Stimulated activated CD4-positive, alpha-beta T cell treated with anti-CD3 and anti-CD28 coated beads, Interleukin-1b, Interleukin-23, amount 100 ng/mL, for 24 hours (primary cell): ENCODE data around the gene BTN1A1.
A peak's percentile ranks its signal among the peaks of the same experiment; 100 is the strongest.
"Not testable (repeated sequence)": the region's sequence is repeated elsewhere in the genome, so short reads cannot be mapped to it uniquely, and the experiment has no call there.

ENCODE experiments used
- DNase-seq, 4 experiments: peaks; one replicate each; pipeline ENCODE4 v3.0.0-alpha.2; 2020; ENCODE audit warnings: low read depth in 4 of 4, low spot score in 1 of 4

Gene BTN1A1

DNA sequence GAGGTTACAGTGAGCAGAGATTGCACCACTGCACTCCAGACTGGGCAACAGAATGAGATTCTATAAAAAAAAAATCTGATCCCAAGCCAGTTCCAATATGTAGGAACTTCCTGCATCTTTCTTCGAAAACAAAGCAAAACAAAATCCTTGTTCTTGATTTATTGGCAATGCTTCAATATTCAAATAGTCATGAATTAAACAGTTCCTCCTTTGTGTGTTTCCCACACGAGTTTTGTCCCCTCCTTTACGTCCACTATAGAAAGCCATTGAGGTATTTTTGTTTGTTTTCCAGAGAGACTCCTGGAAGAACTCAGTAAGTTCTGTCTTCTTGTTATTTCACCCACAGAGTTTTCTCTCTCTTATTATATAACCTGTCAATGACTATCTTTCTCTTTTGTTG lies 7.6 kb downstream of the BTN1A1 start:
- DNase-seq: no peak

DNA sequence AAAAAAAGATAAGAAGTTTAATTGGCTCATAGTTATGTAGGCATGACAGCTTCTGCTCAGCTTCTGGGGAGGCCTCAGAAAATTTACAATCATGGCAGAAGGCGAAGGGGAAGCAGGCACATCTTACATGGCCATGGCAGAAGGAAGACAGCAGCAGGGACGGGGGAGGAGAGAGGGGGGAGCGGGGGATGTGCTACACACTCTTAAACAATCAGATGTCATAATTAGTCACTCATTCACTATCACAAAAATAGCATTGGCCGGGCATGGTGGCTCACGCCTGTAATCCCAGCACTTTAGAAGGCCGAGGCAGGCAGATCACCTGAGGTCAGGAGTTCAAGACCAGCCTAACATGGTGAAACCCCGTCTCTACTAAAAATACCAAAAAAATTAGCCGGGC lies 10.9 kb downstream of the BTN1A1 start:
- not testable (repeated sequence) for DNase-seq

DNA sequence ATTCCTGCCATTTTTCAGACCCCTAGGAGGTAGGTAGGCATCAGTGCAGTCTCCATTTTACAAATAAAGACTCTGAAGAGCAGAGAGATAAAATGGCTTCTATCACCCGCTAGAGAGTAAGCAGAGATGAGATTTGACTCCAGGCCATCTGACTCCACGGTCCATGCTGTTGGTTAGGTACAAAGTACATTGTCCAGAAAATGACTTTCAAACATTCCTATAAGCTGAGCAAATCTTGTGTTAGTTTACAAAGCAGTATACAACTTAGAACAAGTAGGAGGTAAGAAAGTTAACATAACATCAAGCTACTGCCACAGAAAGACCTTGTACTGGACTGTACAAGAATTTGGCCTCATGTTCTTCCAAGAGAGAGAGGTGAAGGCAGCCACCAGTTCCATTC lies 14.9 kb downstream of the BTN1A1 start:
- no peak for DNase-seq

DNA sequence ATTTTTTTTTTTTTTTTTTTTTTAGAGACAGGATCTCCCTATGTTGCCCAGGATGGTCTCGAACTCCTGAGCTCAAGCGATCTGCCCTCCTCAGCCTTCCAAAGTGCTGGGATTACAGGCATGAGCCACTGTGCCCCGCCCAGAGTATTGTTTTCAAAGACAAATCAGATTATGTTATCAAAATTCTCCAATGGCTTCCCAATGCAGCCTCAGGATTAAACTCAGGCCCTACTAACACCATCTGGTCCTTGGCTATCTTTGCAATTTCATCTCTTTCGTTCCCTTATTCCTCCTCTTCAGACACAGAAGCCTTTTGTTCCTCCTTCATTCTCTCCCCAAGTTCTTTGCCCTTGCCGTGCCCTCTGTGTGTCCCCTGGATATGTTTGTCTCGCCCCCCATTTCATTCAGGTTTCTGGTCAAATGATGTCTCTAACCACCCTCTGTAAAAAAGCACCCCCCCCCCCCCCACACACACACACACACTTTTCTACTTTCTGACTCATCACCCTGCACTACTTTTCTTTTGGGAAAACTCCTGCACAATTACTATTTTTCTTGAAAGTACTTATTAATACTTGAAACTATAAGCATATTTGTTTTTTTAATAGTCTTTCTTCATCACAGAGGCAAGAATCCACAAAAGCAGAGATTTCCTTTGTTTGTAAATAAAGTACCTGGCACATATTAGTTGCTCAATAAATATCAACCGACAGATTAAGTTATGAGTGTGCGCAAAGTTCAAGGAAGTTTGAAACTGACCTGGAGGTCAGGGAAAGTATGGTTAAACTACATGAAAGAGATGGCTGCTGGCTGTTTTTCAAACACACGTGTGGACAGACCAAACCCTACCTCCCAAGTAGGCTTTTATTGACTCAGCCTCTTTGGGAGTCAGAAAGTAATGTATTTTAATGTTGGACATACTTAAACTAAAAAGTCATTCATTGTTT lies 16.7 kb downstream of the BTN1A1 start:
- no peak for DNase-seq

DNA sequence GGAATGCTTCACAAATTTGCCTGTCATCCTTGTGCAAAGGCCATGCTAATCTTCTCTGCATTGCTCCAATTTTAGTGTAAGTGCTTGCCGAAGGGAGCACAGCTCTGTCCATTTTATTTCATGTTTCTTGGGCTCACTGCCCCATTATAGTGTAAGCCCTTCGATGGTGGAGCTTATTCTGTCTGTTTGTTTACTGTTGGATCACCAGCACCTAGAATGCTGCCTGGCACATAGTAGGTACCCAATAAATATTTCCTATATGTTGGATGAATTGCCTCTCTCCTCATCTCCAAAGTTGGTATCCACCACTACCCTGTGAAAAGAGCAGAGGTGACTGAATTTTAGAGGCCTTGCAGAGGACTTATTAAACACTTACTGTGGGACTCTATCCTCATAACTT lies 19.3 kb downstream of the BTN1A1 start:
- no peak for DNase-seq

DNA sequence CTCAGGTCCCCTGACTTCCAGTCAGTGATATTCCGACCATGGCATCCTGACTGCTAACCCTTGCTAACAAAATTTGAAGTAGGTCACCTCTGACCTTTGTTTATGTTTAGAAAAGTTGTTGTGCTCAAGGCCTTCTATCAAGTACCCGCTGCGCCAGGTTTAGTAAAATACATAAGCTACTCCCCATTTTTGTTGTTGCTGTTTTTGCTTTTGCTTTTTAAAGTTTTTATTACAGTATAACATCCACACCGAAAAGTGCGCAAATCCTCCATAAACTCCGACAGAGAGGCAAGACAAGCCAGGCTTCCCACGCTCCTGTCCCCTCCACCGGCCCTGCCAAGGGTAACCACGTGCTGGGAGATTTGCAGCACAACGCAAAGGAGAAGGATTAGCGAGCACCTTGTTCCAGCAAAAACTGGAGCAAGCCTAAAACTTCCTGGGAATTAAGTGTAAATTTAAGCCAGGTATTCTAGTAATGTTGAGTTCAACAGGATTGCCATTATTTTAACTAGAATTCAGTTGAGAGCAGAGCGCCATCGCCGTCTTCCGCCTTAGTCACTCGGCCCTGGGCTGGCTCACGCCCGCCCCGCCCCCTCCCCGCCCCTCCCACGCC lies 20.2 kb downstream of the BTN1A1 start:
- no peak for DNase-seq

GRCh38 chr6:26520850-26521599 lies 20.9 kb downstream of the BTN1A1 start:
- DNase-seq: peak; percentile 60 to 85 (median 70)

GRCh38 chr6:26521600-26522391 lies 21.7 kb downstream of the BTN1A1 start:
- DNase-seq: peak; percentile 33 to 61 (median 36)

DNA sequence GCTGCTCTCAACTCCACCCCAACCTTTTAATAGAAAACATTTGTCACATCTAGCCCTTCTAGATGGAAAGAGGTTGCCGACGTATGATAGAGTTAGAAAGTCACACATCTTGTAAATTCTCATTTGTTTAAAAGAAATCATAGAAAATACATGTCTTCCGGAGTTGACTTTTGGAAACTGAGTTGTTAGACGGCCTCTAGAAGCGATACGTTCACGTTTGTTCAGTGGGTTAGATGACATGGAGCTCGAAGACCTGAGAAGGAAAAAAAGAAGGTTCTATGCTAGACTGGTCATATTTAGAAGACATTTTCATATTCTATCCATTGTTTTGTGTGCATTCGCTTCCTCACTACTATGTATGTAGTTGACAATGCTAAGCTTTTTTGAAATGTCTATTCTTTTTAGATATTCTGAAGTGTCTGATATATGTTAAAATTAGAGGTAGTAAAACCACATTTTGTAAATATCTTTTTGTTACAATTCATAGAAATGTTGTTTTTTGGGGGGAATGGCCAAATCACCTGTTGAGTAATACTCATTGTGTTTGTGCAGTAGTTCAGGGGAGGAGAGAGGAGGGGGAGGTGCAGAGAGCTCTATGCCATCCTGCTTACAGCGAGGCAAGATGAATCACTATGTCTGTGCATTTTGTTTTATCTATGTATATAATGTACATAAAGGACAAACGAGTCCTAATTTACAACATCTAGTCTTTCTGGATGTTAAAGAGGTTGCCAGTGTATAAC lies 22.6 kb downstream of the BTN1A1 start:
- DNase-seq: not testable (repeated sequence)

DNA sequence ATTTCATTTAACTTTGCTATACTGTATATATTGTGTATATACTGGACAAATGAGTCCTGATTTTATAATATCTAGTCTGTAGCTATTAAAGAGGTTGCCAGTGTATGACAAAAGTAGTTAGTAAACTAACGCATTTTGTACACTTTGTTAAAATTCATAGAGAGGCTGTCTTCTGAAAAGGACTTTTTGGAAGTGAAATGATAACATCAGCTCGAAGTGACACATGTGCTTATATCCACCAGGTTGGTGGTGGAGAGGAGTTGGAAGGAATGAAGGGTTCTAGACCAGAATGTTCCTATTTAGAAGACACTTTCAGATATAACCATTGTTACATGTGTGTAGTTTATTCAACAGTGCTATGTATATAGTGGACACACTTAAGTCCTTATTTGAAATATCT lies 24.2 kb downstream of the BTN1A1 start:
- not testable (repeated sequence) for DNase-seq

DNA sequence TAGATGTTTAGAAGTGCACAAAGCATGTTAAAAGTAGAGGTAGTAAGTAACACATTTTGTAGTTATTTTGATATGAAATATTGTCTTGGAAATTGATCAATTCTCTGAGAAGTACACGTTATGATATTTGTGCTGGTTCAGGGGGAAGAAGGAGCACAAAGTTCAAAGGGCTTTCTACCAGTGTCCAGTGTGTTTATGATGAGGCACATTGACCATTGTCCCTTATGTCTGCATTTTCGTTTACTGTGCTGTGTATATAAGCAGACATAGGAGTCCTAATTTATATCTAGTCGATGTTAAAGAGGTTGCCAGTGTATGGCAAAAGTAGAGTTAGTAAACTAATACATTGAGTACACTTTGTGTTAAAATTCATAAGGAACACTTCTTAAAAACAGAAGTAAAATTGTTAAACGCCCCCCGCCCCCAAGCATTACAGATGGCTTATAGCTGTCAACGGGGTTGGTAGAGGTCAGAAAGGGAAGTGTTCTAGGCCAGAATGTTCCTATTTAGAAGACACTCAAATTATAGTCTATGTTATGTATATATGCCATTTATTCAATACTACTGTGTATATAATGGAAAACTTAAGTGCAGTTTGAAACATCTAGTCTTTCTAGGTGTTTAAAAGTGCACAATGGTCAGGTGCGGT lies 24.7 kb downstream of the BTN1A1 start:
- no peak for DNase-seq

DNA sequence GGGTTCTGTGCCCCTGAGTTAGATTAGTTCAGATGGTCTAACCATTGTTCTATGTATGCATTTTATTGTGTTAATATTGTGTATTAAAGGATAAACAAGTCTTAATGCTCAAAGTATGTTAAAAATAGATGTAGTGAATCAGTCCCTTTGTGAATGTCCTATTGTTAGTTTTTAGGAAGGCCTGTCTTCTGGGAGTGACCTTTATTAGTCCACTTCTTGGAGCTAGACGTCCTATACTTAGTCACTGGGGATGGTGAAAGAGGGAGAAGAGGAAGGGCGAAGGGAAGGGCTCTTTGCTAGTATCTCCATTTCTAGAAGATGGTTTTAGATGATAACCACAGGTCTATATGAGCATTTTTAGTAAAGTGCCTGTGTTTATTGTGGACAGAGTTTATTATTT lies 25.7 kb downstream of the BTN1A1 start:
- no peak for DNase-seq

DNA sequence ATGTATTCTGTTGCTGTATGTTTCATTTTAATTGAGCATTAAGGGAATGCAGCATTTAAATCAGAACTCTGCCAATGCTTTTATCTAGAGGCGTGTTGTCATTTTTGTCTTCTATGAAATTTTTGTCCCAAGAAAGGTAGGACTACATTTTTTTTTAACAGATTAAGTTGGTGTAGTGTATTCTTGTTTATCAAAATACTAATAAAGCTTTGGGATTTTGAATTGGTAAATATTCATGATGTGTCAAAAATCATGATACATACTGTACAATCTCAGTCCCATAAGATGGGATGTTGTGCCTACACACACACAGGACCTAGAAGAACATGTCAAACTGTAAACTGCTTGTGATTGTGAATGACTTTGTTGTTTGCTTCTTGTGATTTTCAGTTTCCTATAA lies 26.8 kb downstream of the BTN1A1 start:
- DNase-seq: no peak

DNA sequence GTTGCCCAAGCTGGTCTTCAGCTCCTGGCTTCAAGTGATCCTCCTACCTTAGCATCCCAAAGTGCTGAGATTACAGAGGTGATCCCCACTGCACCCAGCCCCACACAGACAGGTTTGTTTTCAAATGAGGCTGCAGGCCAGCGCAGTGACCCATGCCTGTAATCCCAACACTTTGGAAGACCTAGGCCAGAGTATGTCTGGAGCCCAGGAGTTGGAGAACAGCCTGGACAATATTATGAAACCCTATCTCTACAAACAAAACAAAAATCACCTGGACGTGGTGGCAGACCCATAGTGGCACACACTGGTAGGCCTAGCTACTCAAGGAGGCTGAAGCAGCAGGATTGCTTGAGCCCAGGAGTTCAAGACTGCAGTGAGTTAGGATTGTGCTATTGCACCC lies 30.1 kb downstream of the BTN1A1 start:
- DNase-seq: no peak

- DNase-seq: no peak
These were observed 31.8 kb downstream of the BTN1A1 start for GRCh38 chr6:26531897-26532296.

- DNase-seq: peak; percentile 78 to 96 (median 91)
These were observed 32.8 kb downstream of the BTN1A1 start for GRCh38 chr6:26532699-26533531.

- no peak for DNase-seq
These were observed 33.4 kb downstream of the BTN1A1 start for GRCh38 chr6:26533532-26533931.

- no peak for DNase-seq
These were observed 34.8 kb downstream of the BTN1A1 start for GRCh38 chr6:26534681-26535465.
